Sigmoid colon (tissue), 7 donors: ENCODE measurements around the gene KCNJ16. TPM values are rescaled to one million over a fixed set of nuclear protein-coding genes. Genes with fewer than 3 reads are reported as not detected.

Source experiments
- DNase-seq: peaks from one replicate; pipeline ENCODE4 v3.0.0-alpha.2; 2019
- H3K27ac ChIP-seq, 4 donors: fragments of 200-600 bp; sonication (generic); one replicate each; pipeline ENCODE4 v1.5.1; 2016 to 2019; ENCODE audit warnings: mild to moderate bottlenecking in 1 of 4
- H3K27me3 ChIP-seq, 3 donors: fragments of 200-600 bp; sonication (generic); one replicate each; pipeline ENCODE4 v1.5.1; 2019; ENCODE audit warnings: mild to moderate bottlenecking in 1 of 3
- H3K36me3 ChIP-seq, 4 donors: fragments of 200-600 bp; sonication (generic); one replicate each; pipeline ENCODE4 v1.5.1; 2016 to 2019
- H3K4me1 ChIP-seq, 4 donors: fragments of 200-600 bp; sonication (generic); one replicate each; pipeline ENCODE4 v1.5.1; 2017 to 2019
- H3K4me3 ChIP-seq, 4 donors: fragments of 200-600 bp; sonication (generic); one replicate each; pipeline ENCODE4 v1.5.1; 2017 to 2019; ENCODE audit warnings: mild to moderate bottlenecking in 2 of 4, moderate library complexity in 1 of 4
- H3K9me3 ChIP-seq, 4 donors: fragments of 200-600 bp in 3 of 4; sonication (generic) in 3 of 4; one replicate each; pipeline versions ENCODE4 v1.5.1 to v1.6.1; 2013 to 2019
- EP300 ChIP-seq, 4 donors: sonication (generic); formaldehyde crosslinking; IDR thresholded peaks; one replicate each; pipeline ENCODE4 v1.6.1; 2017; ENCODE audit warnings: antibody characterized with exemption in 4 of 4
- POLR2A ChIP-seq, 2 donors: fragments of 450-650 bp; IDR thresholded peaks; one replicate each; pipeline ENCODE4 v1.6.1; 2016; ENCODE audit warnings: antibody characterized with exemption in 2 of 2, mild to moderate bottlenecking in 2 of 2, moderate library complexity in 2 of 2
- POLR2AphosphoS5 ChIP-seq, 4 donors: sonication (generic); formaldehyde crosslinking; IDR thresholded peaks; one replicate each; pipeline ENCODE4 v1.6.1; 2017; ENCODE audit warnings: antibody characterized with exemption in 4 of 4
- WGBS, 2 donors: extraction: QIAGEN DNeasy Blood & Tissue Kit; methylation state at CpG; one replicate each; pipeline ENCODE4 v1.1.7; 2013; 5-methylcytosine and 5-hydroxymethylcytosine counted together
- intact Hi-C: fragments of 100-400 bp; cut with DNase I; formaldehyde crosslinking; loops from one replicate; pipeline ENCODE4 v1.15.1; 2023
- polyA plus RNA-seq, 3 donors: library from polyadenylated mRNA; stranded (reverse); fragments of 200-250 nt; gene quantifications; one replicate each; pipeline ENCODE4 v1.2.3, GENCODE V29; 2013
- total RNA-seq, 4 donors: library from RNA; depleted of rRNA; stranded (reverse); fragments of >200 nt; gene quantifications; one replicate each; pipeline ENCODE4 v1.1.0, GENCODE V29; 2016
- TF ChIP-seq, protein P1 (sequence below), 4 experiments: fragments of 450-650 bp in 3 of 4; fragments of 200-600 bp in 1 of 4; IDR thresholded peaks; one replicate each; pipeline ENCODE4 v1.5.1; 2016 to 2019; ENCODE audit warnings: antibody characterized with exemption in 4 of 4, mild to moderate bottlenecking in 3 of 4, moderate library complexity in 2 of 4
- donor health status: healthy with polysubstance abuse.
- donor health status: Bipolar disorder and iron deficiency.
- donor health status: healthy.

KCNJ16 gene
- total and polyA plus RNA-seq, 7 donors: 0.07 to 0.28 TPM; not detected in 5

GRCh38 chr17:70184207-70184606, 109.2 kb downstream of the KCNJ16 start:
- H3K9me3 ChIP-seq: no peaks in the 10 kb centered on the region
- no peak for DNase-seq
- H3K27ac ChIP-seq: no peak overlapping the region
- H3K27me3 ChIP-seq: no peaks in the 10 kb centered on the region
- no peaks in the 10 kb centered on the region for H3K36me3 ChIP-seq
- H3K4me1 ChIP-seq: no peaks in the 10 kb centered on the region
- TF ChIP-seq POLR2A (IDR thresholded peaks at IDR 0.05): no peak
- no peak for TF ChIP-seq EP300 (IDR thresholded peaks at IDR 0.05)
- TF ChIP-seq POLR2AphosphoS5 (IDR thresholded peaks at IDR 0.05): no peak
- TF ChIP-seq, protein P1, sequence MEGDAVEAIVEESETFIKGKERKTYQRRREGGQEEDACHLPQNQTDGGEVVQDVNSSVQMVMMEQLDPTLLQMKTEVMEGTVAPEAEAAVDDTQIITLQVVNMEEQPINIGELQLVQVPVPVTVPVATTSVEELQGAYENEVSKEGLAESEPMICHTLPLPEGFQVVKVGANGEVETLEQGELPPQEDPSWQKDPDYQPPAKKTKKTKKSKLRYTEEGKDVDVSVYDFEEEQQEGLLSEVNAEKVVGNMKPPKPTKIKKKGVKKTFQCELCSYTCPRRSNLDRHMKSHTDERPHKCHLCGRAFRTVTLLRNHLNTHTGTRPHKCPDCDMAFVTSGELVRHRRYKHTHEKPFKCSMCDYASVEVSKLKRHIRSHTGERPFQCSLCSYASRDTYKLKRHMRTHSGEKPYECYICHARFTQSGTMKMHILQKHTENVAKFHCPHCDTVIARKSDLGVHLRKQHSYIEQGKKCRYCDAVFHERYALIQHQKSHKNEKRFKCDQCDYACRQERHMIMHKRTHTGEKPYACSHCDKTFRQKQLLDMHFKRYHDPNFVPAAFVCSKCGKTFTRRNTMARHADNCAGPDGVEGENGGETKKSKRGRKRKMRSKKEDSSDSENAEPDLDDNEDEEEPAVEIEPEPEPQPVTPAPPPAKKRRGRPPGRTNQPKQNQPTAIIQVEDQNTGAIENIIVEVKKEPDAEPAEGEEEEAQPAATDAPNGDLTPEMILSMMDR (IDR thresholded peaks at IDR 0.05): no peak
- no peak overlapping the region for H3K4me3 ChIP-seq
- intact Hi-C loops: no loop called here

- Histone ChIP-seq H3K27me3 (no peaks in the 10 kb centered on the region), H3K4me1 (no peaks in the 10 kb centered on the region), H3K4me3 (no peak overlapping the region), H3K27ac (no peak overlapping the region), H3K36me3 (no peaks in the 10 kb centered on the region), H3K9me3 (no peaks in the 10 kb centered on the region)
- DNase-seq: no peak
- no peak for TF ChIP-seq POLR2A (IDR thresholded peaks at IDR 0.05)
- no peak for TF ChIP-seq POLR2AphosphoS5 (IDR thresholded peaks at IDR 0.05)
- TF ChIP-seq, protein P1 (IDR thresholded peaks at IDR 0.05): no peak
- no peak for TF ChIP-seq EP300 (IDR thresholded peaks at IDR 0.05)
- intact Hi-C loops: no loop called here
- 67 to 76% methylated on average over 4 of the region's 4 CpGs for WGBS, 2 donors
Observed at GRCh38 chr17:70184770-70185169, 109.7 kb downstream of the KCNJ16 start.

Other genes with a start within 250 kb of the KCNJ16 start
- gene KCNJ2, start 94.3 kb downstream of the KCNJ16 start, total RNA-seq: 1 to 10 TPM in 3 of 4 donors, under 1 TPM in 1; 0.81 to 2.5 (median 2.1) TPM
- gene KCNJ2, start 94.3 kb downstream of the KCNJ16 start, polyA plus RNA-seq: 1 to 10 TPM in 1 of 3 donors, under 1 TPM in 2; 0.60 to 2.4 (median 0.92) TPM